WI38 (cell line): ENCODE data around the gene TTC19.
"Not testable (repeated sequence)": the region's sequence is repeated elsewhere in the genome, so short reads cannot be mapped to it uniquely, and the experiment has no call there.

Experiments used
- H3K4me3 ChIP-seq: 2 replicates; pipeline ENCODE4 v1.5.1; 2011; ENCODE audit warnings: low read depth, mild to moderate bottlenecking, control low read depth, low read length
- CTCF ChIP-seq: IDR thresholded peaks from 2 replicates; pipeline ENCODE4 v1.5.1; 2012; ENCODE audit warnings: low read depth, mild to moderate bottlenecking, control low read depth, low read length

The TTC19 gene

GRCh38 chr17:16050844-16051243 lies 51.2 kb downstream of the TTC19 start:
- no peak overlapping the region for H3K4me3 ChIP-seq
- no peak for TF ChIP-seq CTCF

DNA sequence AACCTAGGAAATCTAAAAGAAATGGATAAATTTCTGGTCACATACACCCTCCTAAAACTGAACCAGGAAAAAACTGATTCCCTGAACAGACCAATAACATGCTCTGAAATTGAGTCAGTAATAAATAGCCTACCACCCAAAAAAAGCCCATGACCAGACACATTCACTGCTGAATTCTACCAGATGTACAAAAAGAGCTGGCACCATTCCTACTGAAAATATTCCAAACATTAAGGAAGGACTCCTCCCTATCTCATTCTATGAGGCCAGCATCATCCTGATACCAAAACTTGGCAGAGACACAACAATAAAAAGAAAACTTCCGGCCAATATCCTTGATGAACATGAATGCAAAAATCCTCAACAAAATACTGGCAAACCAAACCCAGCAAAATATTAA lies 52.9 kb downstream of the TTC19 start:
- no peak overlapping the region for H3K4me3 ChIP-seq
- no peak for TF ChIP-seq CTCF

DNA sequence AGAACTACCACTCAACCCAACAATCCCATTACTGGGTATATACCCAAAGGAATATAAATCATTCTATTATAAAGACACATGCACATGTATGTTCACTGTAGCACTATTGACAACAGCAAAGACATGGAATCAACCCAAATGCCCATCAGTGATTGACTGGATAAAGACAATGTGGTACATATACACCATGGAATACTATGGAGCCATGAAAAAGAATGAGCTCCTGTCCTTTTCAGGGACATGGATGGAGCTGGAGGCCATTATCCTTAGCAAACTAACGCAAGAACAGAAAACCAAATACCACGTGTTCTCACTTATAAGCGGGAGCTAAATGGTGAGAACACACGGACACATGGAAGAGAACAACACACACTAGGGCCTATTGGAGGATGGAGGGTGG lies 55.5 kb downstream of the TTC19 start:
- not testable (repeated sequence) for H3K4me3 ChIP-seq

- no peak for TF ChIP-seq CTCF
- no peak overlapping the region for H3K4me3 ChIP-seq
These were observed 62.0 kb downstream of the TTC19 start for GRCh38 chr17:16061631-16062030.

- no peak for TF ChIP-seq CTCF
- H3K4me3 ChIP-seq, result no peak overlapping the region
These were observed 66.5 kb downstream of the TTC19 start for GRCh38 chr17:16066125-16066524.

DNA sequence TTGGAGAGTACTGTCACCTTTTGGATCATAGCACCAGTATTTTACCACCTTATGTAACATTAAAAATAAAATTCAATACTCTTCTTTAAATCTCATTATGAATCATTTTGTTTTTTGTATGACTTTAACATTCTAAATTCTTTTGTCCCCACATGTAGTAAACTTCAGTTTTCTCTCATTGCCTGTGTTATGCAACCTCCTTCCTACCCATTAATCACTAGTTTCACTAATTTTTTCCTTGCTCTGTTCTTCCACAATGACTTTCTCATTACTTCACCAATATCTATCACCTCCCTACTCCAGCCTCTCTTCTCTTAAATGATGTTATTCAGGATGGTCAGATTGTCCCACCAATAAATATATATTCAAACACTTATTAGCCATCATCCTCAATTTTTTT lies 68.7 kb downstream of the TTC19 start:
- H3K4me3 ChIP-seq, result no peak overlapping the region
- no peak for TF ChIP-seq CTCF

DNA sequence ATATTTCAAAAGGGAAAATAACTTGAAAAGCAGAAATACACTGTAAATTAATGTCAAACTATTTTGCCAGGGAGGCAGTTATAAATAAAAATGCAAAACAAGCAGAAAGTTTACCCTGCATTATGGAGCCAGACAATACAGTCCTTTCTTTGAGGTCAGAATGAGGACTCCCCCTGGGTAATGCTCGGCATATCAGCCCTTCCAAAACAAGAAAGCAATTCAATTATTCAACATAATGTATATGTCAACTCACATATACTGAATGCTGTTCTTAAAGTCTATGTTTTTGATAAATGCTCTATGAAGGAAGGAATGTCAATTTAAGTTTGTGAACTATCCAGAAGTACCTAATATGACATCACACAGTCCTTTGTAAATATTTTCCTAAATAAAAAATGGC lies 72.4 kb downstream of the TTC19 start:
- TF ChIP-seq CTCF, result no peak
- H3K4me3 ChIP-seq, result no peak overlapping the region

GRCh38 chr17:16073845-16074244 lies 74.2 kb downstream of the TTC19 start:
- TF ChIP-seq CTCF, result no peak
- H3K4me3 ChIP-seq, result no peak overlapping the region
